Heart right ventricle (tissue), 16 donors: ENCODE data around the gene MRGPRF. TPM values are rescaled to one million over a fixed set of nuclear protein-coding genes. Genes with fewer than 3 reads are reported as not detected.

Experiments used
- ATAC-seq, 8 donors: fragments of 200-7000 bp; cut with Tn5 transposase; one replicate each; pipeline ENCODE4 v1.9.1; 2020; ENCODE audit warnings: mild to moderate bottlenecking in 8 of 8, moderate library complexity in 8 of 8, moderate number of reproducible peaks in 1 of 8
- DNase-seq, 2 donors: peaks; one replicate each; pipeline ENCODE4 v3.0.0-alpha.2; 2020
- H3K27ac ChIP-seq, 10 donors: fragments of 200-600 bp; sonication (generic) in 2 of 10; one replicate each; pipeline versions ENCODE4 v1.5.0 to v1.8.0; 2020 to 2022; ENCODE audit warnings: mild to moderate bottlenecking in 3 of 10
- H3K27me3 ChIP-seq, 7 donors: fragments of 200-600 bp; one replicate each; pipeline ENCODE4 v1.8.0; 2021 to 2022; ENCODE audit warnings: mild to moderate bottlenecking in 2 of 7
- H3K36me3 ChIP-seq, 9 donors: fragments of 200-600 bp; sonication (generic) in 1 of 9; one replicate each; pipeline versions ENCODE4 v1.5.0 to v1.8.0; 2020 to 2022; ENCODE audit warnings: mild to moderate bottlenecking in 2 of 9
- H3K4me1 ChIP-seq, 9 donors: fragments of 200-600 bp; sonication (generic) in 1 of 9; one replicate each; pipeline versions ENCODE4 v1.5.0 to v1.8.0; 2020 to 2022; ENCODE audit warnings: mild to moderate bottlenecking in 4 of 9
- H3K4me3 ChIP-seq, 10 donors: fragments of 200-600 bp; sonication (generic) in 2 of 10; one replicate each; pipeline versions ENCODE4 v1.5.0 to v1.8.0; 2020 to 2022; ENCODE audit warnings: mild to moderate bottlenecking in 7 of 10, moderate library complexity in 2 of 10
- H3K9me3 ChIP-seq, 11 donors: fragments of 200-600 bp in 10 of 11; sonication (generic) in 2 of 11; one replicate each; pipeline versions ENCODE4 v1.5.0 to v1.8.0; 2013 to 2022; ENCODE audit warnings: mild to moderate bottlenecking in 2 of 11, control low read depth in 1 of 11, moderate library complexity in 1 of 11
- CTCF ChIP-seq, 9 donors: fragments of 200-600 bp; sonication (generic) in 2 of 9; IDR thresholded peaks; one replicate each; pipeline versions ENCODE4 v1.5.0 to v1.8.0; 2021 to 2022; ENCODE audit warnings: antibody characterized with exemption in 9 of 9, mild to moderate bottlenecking in 5 of 9, moderate library complexity in 1 of 9
- WGBS, 2 donors: extraction: QIAGEN DNeasy Blood & Tissue Kit; methylation state at CpG; one replicate each; pipeline ENCODE4 v1.1.7; 2013; ENCODE audit warnings: inconsistent platforms in 1 of 2; 5-methylcytosine and 5-hydroxymethylcytosine counted together
- intact Hi-C, 10 donors: fragments of 100-400 bp; cut with DNase I; formaldehyde crosslinking; loops; one replicate each; pipeline versions ENCODE4 v1.11.1 to v1.14.2; 2022
- polyA plus RNA-seq, 2 donors: library from polyadenylated mRNA; stranded (reverse); fragments of 200-250 nt; gene quantifications; one replicate each; pipeline ENCODE4 v1.2.3, GENCODE V29; 2013
- total RNA-seq, 10 donors: library from RNA; stranded (reverse); fragmentation: NEBNext Ultra II Directional in 3 of 10; extraction: Animal tissue kit (Norgen Biotek cat#: 25700) in 3 of 10; gene quantifications; one replicate each; pipeline versions ENCODE4 v1.2.1 to v1.2.4, GENCODE V29; 2021 to 2023
- donor health status: Arrhythmogenic right ventricular cardiomyopathy.
- donor health status: ischemic (EF 13 %, LVEDD 7.1; RV severe dilation, severe dysfunction).
- donor health status: healthy with polysubstance abuse.
- donor health status: DM: no; HTN: yes; CAD: no.
- donor health status: DM: no; HTN: no; CAD: no.
- donor health status: ischemic (EF 25% LVEDD 6.9; RV normal size, moderate dysfunction).
- donor health status: ischemic (EF 25% LVEDD 5.7; RV mildly dilated, moderate dysfunction).
- donor health status: healthy.
- donor health status: DM: yes; HTN: yes; CAD: no.
- donor health status: Ischemic cardiomyopathy.
- donor health status: ischemic (EF 35%, LVEDD 5.7; RV mildly dilated, moderate dysfunction).
- donor health status: nonischemic (EF 11% LVEDD 7.7; RV severe dilation, severe dysfunction).
- donor health status: DM: yes; HTN: yes; CAD: no.
- donor health status: PGD.
- donor health status: ischemic (EF 29% LVEDD 5.4; RV normal size, mild dysfunction).
- donor health status: nonischemic (EF 23%, LVEDD 6.1; RV moderate dilation, normal function).

MRGPRF gene
- total and polyA plus RNA-seq, 12 donors = 0.98 to 10.7 (median 2.4) TPM

GRCh38 chr11:68989936-68990606 is 23.0 kb downstream of the MRGPRF start:
- no peaks in the 10 kb centered on the region for H3K4me1 ChIP-seq
- DNase-seq (no peak), ATAC-seq (no peak)
- 88 to 91% methylated on average over 8 of the region's 8 CpGs for WGBS, 2 donors
- TF ChIP-seq CTCF (IDR thresholded peaks at IDR 0.05) = no peak
- no peaks in the 10 kb centered on the region for H3K36me3 ChIP-seq
- peaks cover 0 to 18% (median 5%) of the 10 kb centered on the region in 11 donors for H3K9me3 ChIP-seq
- H3K27ac ChIP-seq = no peak overlapping the region
- H3K27me3 ChIP-seq = peaks cover 0 to 36% (median 19%) of the 10 kb centered on the region in 7 donors
- no peak overlapping the region for H3K4me3 ChIP-seq
- intact Hi-C loops = no loop called here

- ATAC-seq = no peak
- DNase-seq = no peak
- TF ChIP-seq CTCF (IDR thresholded peaks at IDR 0.05) = no peak
- Histone ChIP-seq H3K4me1 (no peaks in the 10 kb centered on the region), H3K36me3 (no peaks in the 10 kb centered on the region), H3K9me3 (peaks cover 0 to 18% (median 5%) of the 10 kb centered on the region in 11 donors), H3K27ac (no peak overlapping the region), H3K27me3 (peaks cover 0 to 30% (median 16%) of the 10 kb centered on the region in 7 donors), H3K4me3 (no peak overlapping the region)
- intact Hi-C loops = no loop called here
Observed at GRCh38 chr11:68988491-68988890, 24.6 kb downstream of the MRGPRF start.

GRCh38 chr11:68987211-68987610 is 25.8 kb downstream of the MRGPRF start:
- TF ChIP-seq CTCF (IDR thresholded peaks at IDR 0.05) = no peak
- peaks cover 0 to 21% (median 3%) of the 10 kb centered on the region in 7 donors for H3K27me3 ChIP-seq
- ATAC-seq (no peak), DNase-seq (no peak)
- H3K4me3 ChIP-seq = no peak overlapping the region
- H3K4me1 ChIP-seq = no peaks in the 10 kb centered on the region
- peaks cover 0 to 21% (median 5%) of the 10 kb centered on the region in 11 donors for H3K9me3 ChIP-seq
- no peak overlapping the region for H3K27ac ChIP-seq
- intact Hi-C loops = no loop called here
- H3K36me3 ChIP-seq = no peaks in the 10 kb centered on the region

- no peak for TF ChIP-seq CTCF (IDR thresholded peaks at IDR 0.05)
- Histone ChIP-seq H3K4me3 (no peak overlapping the region), H3K36me3 (no peaks in the 10 kb centered on the region), H3K9me3 (peaks cover 0 to 25% (median 6%) of the 10 kb centered on the region in 11 donors), H3K27ac (no peak overlapping the region), H3K4me1 (peaks cover 0 to 7% (median 7%) of the 10 kb centered on the region in 9 donors), H3K27me3 (peaks cover 0 to 4% (median 0%) of the 10 kb centered on the region in 7 donors)
- no peak for ATAC-seq
- DNase-seq = no peak
- WGBS, 2 donors = 80% methylated on average over 6 of the region's 6 CpGs
- intact Hi-C loops = no loop called here
Observed at GRCh38 chr11:68983801-68984200, 29.2 kb downstream of the MRGPRF start.
